GM19099 (cell line): ENCODE data around the gene UBE2E2.

Source experiments
- POLR2A ChIP-seq: IDR thresholded peaks from 3 replicates; pipeline ENCODE4 v1.6.1; 2011; ENCODE audit warnings: low read depth; ENCODE audit not compliant: insufficient read length; ENCODE audit errors: extremely low read depth

The UBE2E2 gene

GRCh38 chr3:23271876-23272741 lies 69.0 kb downstream of the UBE2E2 start:
- TF ChIP-seq POLR2A: no peak

DNA sequence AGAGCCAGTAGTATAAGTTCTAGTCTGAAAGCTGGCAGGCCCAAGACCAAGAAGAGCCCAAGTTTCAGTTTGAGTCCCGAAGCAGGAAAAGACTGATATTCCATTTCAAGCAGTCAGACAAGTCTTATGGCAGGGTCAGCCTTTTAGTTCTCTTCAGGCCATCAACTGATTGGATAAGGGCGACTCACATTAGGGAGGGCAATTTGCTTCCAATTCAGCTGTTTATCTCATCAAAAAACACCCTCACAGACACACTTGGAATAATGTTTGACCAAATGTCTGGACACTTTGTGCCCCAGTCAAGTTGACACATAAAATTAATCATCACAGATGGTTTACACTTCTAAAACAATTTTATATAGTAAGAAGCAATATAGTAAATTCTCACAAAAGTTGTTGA lies 69.7 kb downstream of the UBE2E2 start:
- no peak for TF ChIP-seq POLR2A

DNA sequence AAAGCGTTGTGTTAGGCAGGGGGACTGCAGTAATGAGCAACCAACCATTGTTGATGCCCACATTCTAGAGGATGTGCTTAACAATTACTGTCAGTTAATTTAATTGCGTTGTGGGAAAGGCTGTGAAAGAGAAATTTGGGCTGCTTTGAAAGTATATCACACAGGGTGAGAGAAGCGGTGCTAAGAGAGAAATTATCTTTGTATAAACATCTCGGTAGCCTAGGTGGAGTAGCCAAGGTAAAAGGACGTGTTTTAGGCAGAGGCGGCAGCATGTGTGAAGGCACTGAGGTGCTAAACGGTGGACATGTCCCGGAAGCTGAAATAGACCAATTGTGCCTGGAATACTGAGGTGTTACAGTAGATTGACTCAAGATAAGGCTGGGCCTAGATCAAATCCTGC lies 71.9 kb downstream of the UBE2E2 start:
- TF ChIP-seq POLR2A: no peak

GRCh38 chr3:23275814-23276213 lies 72.7 kb downstream of the UBE2E2 start:
- no peak for TF ChIP-seq POLR2A

DNA sequence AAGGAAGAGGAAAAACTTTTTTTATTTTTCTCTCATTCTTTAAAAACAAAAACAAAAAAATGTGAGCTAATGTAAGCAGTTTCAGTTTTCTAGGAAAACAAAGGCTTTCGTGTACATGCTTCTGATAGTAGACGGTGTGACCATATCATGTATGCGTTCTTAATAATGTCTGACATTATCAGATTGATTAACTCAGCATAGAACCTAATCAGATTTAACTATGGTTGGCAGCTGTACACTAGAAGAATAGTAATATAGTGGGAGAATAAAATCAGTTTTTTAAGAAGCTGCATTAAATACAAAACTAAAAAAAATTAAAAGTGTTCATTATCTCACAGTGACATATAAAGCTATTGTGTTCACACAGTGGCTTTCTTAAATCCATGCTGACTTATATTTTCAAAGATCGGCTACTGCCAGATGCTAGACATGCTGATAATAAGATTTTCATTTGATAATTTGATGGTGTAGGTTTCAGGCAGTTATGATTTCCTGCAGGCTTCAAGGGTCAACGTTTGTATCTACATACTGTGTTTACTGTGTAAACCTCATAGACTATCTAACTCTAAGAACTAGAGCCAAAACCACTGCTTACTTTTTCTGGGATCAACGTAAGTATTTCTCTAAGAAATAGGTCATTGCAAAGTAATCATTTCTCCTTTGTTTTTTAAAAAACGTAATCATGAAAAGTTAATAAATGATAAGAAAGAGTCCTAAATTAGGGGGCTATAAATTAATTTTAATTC lies 74.0 kb downstream of the UBE2E2 start:
- no peak for TF ChIP-seq POLR2A

GRCh38 chr3:23277688-23278087 lies 74.6 kb downstream of the UBE2E2 start:
- TF ChIP-seq POLR2A: no peak

DNA sequence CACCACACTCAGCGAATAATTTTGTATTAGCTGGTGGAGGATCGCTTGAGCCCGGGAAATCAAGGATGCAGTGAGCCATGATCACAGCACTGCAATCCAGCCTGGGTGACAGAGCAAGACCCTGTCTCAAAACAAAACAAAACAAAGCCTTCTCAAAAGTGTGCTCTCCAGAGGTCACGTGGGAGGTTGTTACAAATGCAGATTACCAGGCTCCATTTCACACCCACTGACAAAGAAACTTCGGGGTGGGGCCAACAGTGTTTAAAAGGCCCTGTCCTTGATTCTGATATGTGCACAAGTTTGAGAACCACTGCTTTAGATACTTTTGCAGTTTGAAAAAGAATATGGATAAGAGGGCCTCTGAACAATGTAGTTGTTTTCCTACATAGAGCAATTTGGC lies 80.5 kb downstream of the UBE2E2 start:
- no peak for TF ChIP-seq POLR2A

DNA sequence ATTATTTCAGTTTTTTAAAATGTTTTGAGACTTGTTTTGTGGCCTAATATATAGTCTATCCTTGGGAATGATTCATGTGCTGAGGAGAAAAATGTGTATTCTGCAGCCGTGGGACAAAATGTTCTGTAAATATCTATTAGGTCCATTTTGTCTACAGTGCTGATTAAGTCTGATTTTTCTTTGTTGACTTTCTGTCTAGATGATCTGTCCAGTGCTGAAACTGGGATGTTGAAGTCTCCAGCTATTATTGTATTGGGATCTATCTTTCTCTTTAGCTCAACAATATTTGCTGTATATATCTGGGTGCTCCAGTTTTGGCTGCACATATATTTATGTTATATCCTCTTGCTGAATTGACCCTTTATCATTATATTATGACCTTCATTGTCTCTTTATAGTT lies 85.2 kb downstream of the UBE2E2 start:
- no peak for TF ChIP-seq POLR2A

DNA sequence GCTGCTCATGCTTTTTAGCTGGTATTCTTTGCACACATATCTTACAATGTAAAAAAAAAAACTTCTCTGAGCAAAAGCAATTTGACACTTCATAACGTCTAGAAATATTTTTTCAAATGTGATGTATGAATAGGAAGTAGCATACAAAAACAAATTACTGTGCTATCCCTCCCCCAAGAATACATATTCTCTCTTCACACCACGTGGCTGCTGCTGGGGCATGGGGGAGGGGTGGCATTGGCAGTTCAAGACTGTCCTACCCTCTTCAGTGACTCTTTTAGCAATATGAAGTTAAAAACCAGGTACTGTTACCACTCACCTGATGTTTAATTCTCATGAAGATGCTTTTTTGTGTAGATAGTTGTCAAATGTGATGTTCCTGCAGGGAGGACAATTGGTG lies 85.6 kb downstream of the UBE2E2 start:
- no peak for TF ChIP-seq POLR2A

GRCh38 chr3:23292432-23292831 lies 89.3 kb downstream of the UBE2E2 start:
- no peak for TF ChIP-seq POLR2A

- TF ChIP-seq POLR2A: no peak
Observed at GRCh38 chr3:23294770-23295387, 91.8 kb downstream of the UBE2E2 start.

GRCh38 chr3:23301819-23302218 lies 98.7 kb downstream of the UBE2E2 start:
- TF ChIP-seq POLR2A: no peak

- no peak for TF ChIP-seq POLR2A
Observed at GRCh38 chr3:23302271-23302670, 99.1 kb downstream of the UBE2E2 start.

DNA sequence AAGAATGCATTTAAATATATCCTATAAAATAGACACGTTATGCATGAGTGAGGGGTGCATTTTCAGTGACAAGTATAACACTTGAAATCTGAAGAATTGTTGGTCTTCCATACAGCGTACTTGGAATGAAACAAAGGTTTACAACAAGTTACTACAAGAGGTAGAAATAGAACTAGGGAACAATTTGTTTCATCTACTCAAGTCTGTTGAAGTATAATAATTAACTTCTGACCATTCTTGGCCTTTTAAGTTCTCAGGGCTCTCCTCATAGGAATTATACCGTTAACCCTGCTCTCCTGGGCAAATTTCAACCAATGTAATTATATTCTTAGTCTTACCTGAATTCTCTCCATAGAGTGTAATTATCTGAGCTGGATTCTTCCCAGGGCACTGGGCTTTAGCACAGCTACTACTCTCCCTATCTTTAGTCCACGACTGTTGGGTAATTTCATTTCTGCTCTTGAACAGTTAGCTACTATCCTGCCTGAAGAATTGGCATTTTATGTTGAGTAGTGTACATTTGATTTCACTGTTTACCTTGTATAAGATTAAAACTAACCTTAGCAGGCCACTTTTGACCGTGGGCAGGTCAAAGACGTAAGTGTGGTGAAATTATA lies 100.6 kb downstream of the UBE2E2 start:
- TF ChIP-seq POLR2A: no peak

GRCh38 chr3:23304424-23304823 lies 101.3 kb downstream of the UBE2E2 start:
- no peak for TF ChIP-seq POLR2A
